Lower leg skin (tissue), 3 donors: ENCODE results near the gene FAM78A.

Source experiments
- CTCF ChIP-seq, 3 donors: fragments of 450-650 bp; IDR thresholded peaks; one replicate each; pipeline ENCODE4 v1.5.1; 2016; ENCODE audit warnings: antibody characterized with exemption in 3 of 3, mild to moderate bottlenecking in 3 of 3, moderate library complexity in 2 of 3
- POLR2A ChIP-seq, 2 donors: fragments of 450-650 bp; IDR thresholded peaks; one replicate each; pipeline ENCODE4 v1.6.1; 2016 to 2017; ENCODE audit warnings: antibody characterized with exemption in 2 of 2, mild to moderate bottlenecking in 1 of 2, moderate library complexity in 1 of 2

GRCh38 chr9:131324736-131325679 lies 48.7 kb upstream of the FAM78A start:
- TF ChIP-seq CTCF (IDR thresholded peaks at IDR 0.05) (no peak), POLR2A (IDR thresholded peaks at IDR 0.05) (no peak)
